HG02588 (cell line): ENCODE results near the gene TOMM7.
"Not testable (repeated sequence)": the region's sequence is repeated elsewhere in the genome, so short reads cannot be mapped to it uniquely, and the experiment has no call there.

Experiments
- ATAC-seq: cut with Tn5 transposase; IDR thresholded peaks from one replicate; pipeline ENCODE4 v1.9.1; 2021; ENCODE audit warnings: mild to moderate bottlenecking, moderate library complexity; ENCODE audit not compliant: unreplicated experiment

Gene TOMM7

GRCh38 chr7:22790640-22791039, 32.0 kb downstream of the TOMM7 start:
- not testable (repeated sequence) for ATAC-seq

DNA sequence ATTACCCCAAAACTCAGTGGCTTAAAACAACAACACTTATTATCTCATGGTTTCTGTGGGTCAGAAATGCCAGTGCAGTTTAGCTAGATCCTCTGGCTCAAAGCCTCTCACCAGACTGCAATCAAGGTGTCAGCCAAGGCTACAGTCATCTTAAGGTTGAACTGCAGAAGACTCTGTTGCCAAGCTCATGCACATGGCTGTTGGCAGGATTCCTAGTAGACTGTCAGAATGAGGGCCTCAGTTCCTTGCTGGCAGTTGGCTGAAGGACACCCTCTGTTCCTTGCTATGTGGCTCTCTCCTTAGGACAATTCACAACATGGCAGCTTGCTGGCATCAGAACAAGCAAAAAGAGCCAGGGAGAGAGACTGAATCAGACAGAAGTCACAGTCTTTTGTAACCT, 34.7 kb downstream of the TOMM7 start:
- no peak for ATAC-seq

DNA sequence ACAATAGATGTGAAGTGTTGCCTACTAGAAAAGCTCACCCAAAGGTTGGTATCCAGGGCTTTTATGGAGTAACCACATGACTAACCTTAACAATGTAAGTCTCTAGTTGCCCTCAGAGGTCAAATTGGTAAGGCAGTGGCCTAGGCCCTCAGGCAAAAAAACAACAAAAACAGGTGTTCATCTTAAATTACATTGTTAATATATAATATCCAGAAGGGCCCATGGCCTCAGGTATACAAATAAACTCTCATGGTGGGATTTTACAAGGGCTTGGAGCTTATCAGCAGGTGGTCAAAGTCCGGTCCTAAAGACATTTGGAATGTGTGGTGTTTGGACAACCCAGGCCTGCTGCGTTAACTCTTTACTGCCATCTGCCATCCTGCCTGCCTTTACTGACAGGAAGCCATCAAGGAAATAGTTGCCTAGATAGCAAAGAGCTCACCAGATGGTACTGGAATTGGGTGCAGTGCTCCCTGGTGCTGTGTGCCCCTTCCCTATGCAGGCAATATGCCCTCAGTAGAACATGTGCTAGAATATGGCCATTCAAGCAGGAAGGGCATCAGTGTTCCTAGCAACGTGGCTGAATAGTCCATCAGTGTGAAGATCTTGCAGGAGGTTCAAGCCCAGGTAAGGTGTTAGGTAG, 36.2 kb downstream of the TOMM7 start:
- no peak for ATAC-seq

DNA sequence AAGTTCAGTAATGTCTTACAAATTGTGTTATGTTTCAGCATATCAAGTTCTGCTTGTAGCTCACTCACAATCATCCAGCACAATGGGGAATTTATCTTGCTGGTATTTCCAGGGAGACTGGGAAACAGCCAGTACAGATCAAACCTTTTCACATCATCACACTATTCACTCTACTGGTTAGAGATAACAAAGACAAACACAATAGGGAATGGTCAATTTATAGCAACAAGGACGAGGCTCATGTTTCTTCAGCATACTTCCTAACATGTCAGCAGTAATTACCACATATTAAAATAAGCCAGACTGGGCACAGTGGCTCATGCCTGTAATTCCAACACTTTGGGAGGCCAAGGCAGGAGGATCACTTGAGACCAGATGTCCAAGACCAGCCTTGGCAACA, 38.3 kb downstream of the TOMM7 start:
- no peak for ATAC-seq

DNA sequence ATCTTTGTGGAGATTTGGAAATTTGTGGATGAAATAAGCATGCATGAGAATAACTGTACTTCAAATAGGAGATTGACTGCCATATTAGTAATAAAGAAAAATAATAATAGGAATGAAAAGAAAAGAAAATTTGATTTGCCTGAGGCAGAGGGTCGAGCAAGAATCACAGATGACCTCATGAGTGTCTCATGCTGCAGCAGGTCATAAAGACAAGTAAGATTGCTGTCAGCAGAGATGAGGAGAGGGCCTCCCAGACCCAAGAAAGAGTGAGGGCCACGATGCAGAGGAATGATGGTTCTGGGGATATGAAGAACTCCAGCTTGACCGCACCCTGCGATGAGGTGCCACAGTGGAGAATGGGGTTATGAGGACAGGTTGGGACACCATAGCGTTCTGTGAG, 39.2 kb downstream of the TOMM7 start:
- no peak for ATAC-seq

DNA sequence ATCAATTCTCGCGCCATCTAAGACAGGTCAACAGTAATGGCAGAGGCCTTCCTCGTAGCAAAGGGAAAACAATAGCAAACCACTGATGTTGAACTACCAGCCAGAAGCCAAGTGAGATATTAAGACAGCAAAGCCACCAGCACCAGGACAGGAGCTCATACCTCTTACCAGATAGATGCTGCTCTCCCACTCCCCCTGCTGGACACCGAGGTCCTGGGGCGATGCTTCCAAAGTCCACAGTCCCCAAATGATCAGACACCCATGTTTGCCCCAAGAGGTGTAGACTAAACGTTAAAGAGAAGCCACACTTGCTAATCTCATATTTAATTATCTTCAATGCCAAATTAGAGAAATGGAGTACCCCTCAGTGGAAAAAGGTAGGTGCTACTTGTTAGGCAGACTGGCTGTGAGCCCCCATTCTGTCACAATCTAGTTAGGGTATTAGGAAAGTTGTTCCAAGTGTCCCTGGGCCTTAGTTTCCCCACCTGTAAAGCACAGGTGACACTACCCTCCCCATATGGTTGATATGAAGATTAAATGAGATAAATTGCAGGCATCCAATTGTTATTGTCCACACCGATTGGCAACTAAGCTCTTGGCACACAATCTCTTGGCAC, 39.9 kb downstream of the TOMM7 start:
- peak; percentile 68 for ATAC-seq

DNA sequence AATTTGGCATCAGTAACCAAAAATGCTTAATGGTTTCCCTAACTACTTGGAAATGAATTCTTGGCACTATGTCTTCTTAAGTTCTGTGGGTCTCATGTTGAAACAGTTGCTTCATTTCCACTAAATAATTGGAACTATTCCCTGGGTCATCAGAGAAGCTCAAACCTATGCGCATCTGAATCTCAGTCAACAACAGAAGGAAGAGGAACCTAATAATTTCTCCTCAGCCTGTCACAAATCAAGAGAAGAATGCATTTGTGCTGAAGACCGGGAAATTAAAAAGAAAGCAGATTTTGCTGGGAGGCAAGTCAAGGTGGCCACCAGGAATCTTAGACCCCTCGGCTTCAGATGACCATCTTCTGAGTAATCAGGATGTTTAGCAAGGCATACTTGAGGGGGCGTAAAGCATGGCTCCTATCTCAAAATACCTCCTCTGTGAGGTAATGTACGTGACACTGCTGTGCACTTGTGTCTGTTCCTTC, 41.4 kb downstream of the TOMM7 start:
- no peak for ATAC-seq

DNA sequence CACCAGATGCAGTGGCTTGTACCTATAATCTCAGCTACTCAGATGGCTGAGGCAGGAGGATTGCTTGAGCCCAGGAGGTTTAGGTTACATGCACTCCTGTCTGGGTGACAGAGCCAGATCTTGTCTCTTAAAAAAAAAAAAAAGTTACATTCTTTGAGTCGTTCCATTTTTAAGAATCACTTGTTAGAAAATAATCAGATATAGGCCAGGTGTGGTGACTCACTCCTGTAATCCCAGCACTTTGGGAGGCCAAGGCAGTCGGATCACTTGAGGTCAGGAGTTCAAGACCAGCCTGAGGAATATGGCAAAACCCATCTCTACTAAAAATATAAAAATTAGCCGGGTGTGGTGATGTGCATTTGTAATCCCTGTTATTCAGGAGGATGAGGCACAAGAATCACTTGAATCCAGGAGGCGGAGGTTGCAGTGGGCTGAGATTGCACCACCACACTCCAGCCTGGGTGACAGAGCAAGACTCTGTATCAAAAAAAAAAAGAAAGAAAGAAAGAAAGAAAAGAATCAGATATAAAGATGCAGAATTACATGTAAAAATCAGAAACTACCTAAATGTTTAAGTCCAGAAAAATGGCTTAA, 42.8 kb downstream of the TOMM7 start:
- not testable (repeated sequence) for ATAC-seq

DNA sequence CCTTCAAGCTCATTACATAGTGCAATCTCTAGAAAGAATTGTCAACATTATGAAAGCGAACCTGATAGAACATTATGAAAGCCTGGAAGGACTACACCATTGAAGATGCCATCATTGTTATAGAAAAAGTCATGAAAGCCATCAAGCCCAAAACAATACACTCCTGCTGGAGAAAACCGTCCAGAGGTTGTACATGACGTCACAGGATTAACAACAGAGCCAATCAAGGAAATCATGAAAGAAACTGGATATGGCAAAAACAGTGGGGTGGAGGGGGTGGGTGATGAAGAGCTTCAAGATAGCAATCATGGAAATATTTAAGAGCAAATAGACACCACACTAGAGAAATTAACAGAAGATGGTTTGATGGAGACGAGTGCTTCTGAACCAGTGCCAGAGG, 45.7 kb downstream of the TOMM7 start:
- ATAC-seq: no peak

GRCh38 chr7:22772885-22773284, 49.8 kb downstream of the TOMM7 start:
- no peak for ATAC-seq

DNA sequence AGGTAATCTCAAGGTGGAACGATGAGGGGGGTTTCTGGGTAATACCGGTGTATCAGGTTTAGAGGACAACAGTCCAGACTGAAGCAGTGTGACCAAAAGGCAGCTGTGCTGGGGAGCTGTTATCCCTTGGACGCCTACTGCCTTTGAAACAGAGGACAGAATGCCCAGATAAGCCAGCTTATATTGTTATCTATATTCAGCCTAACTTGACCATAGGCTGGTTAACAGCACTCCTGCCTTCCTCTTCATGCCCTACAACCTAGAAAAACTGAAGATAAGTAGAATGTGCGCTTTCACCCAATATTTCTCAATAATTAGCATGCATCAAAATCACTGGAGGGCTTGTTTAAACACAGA, 50.8 kb downstream of the TOMM7 start:
- no peak for ATAC-seq

DNA sequence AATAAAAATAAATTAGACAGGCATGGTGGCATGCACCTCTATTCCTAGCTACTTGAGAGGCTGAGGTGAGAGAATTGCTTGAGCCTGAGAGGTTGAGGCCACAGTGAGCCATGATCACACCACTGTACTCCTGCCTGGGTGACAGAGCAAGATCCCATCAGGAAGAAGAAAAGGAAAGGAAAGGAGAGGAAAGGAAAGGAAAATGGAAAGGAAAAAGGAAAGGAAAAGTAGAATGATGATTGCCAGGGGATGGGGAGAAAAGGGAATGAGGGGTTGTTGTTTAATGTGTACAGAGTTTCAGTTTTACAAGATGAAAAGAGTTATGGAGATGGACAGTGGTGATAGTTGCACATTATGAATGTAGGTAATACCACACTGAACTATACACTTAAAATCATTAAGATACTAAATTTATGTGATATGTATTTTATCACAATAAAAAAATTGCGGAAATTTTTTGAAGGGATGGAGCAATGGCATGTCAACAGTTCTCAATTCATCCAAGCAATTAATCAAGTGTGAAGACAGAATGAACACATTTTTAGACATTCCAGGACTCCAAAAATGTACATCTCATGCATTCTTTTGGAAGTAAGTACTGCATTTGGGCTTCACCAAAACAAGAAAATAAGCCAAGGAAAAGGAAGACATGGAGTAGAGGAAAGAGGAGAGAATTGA, 51.3 kb downstream of the TOMM7 start:
- ATAC-seq: no peak

DNA sequence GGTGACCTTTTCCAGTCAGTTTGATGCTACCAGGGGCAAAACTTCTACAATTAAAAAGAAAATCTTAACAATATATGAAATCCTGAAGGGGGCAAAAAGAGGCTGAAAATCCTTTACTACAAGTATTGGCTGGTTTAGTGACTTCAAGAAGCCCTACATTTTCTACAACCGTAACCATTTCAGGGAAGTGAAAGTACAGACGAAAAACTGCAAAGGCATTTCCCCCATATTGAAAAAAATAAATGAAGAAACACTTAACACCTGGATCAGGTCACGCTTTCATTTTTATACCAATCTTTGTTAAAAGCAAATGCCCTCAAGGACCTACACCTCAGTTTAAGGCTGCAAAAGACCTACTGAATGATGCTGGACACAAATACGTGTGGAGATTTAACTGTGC, 57.0 kb downstream of the TOMM7 start:
- ATAC-seq: no peak
